Ectodermal cell (in vitro differentiated cells): Measurements from ENCODE around the gene GNAQ.

Experiments
- H3K27ac ChIP-seq: 2 replicates; pipeline ENCODE4 v1.7.0; 2013; ENCODE audit warnings: mild to moderate bottlenecking, low read depth, low read length; ENCODE audit not compliant: insufficient read depth, poor library complexity, severe bottlenecking
- H3K27me3 ChIP-seq: 2 replicates; pipeline ENCODE4 v1.7.0; 2013; ENCODE audit warnings: mild to moderate bottlenecking, low read length; ENCODE audit not compliant: insufficient read depth, control insufficient read depth, poor library complexity, severe bottlenecking
- H3K36me3 ChIP-seq: one replicate; pipeline ENCODE4 v1.7.0; 2013; ENCODE audit warnings: low read length; ENCODE audit not compliant: control insufficient read depth, insufficient read depth
- H3K4me1 ChIP-seq: one replicate; pipeline ENCODE4 v1.7.0; 2013; ENCODE audit warnings: low read length; ENCODE audit not compliant: control insufficient read depth, insufficient read depth
- H3K4me3 ChIP-seq: 2 replicates; pipeline ENCODE4 v1.7.0; 2013; ENCODE audit warnings: low read depth, low read length, control low read depth; ENCODE audit not compliant: insufficient read depth
- H3K9me3 ChIP-seq: 2 replicates; pipeline ENCODE4 v1.7.0; 2013; ENCODE audit warnings: mild to moderate bottlenecking, low read length, moderate library complexity; ENCODE audit not compliant: control insufficient read depth
- WGBS, 2 experiments: methylation state at CpG; one replicate each; pipeline ENCODE4 v1.1.7; 2013; ENCODE audit warnings: missing lambda C conversion rate in 2 of 2; 5-methylcytosine and 5-hydroxymethylcytosine counted together

Gene GNAQ

GRCh38 chr9:77856615-77857014, 175.0 kb downstream of the GNAQ start:
- Histone ChIP-seq H3K4me3 (no peak overlapping the region), H3K27ac (no peak overlapping the region), H3K36me3 (peaks cover 3% of the 10 kb centered on the region), H3K4me1 (no peaks in the 10 kb centered on the region), H3K9me3 (peaks cover 2% of the 10 kb centered on the region), H3K27me3 (no peaks in the 10 kb centered on the region)
- WGBS, 2 experiments: 88 to 100% methylated on average over 1 of the region's 1 CpG

- no peak overlapping the region for H3K4me3 ChIP-seq
- no peaks in the 10 kb centered on the region for H3K27me3 ChIP-seq
- H3K36me3 ChIP-seq: no peaks in the 10 kb centered on the region
- H3K4me1 ChIP-seq: no peaks in the 10 kb centered on the region
- peaks cover 2% of the 10 kb centered on the region for H3K9me3 ChIP-seq
- WGBS, 2 experiments: 100% methylated on average over 1 of the region's 1 CpG
- H3K27ac ChIP-seq: no peak overlapping the region
These were observed 176.7 kb downstream of the GNAQ start for GRCh38 chr9:77854916-77855311.

GRCh38 chr9:77854258-77854915, 177.2 kb downstream of the GNAQ start:
- Histone ChIP-seq H3K36me3 (no peaks in the 10 kb centered on the region), H3K27ac (no peak overlapping the region), H3K9me3 (peaks cover 2% of the 10 kb centered on the region), H3K4me1 (no peaks in the 10 kb centered on the region), H3K4me3 (no peak overlapping the region), H3K27me3 (no peaks in the 10 kb centered on the region)
- WGBS, 2 experiments: 94 to 95% methylated on average over 4 of the region's 4 CpGs

GRCh38 chr9:77853716-77854115, 177.9 kb downstream of the GNAQ start:
- WGBS, 2 experiments: 85 to 100% methylated on average over 1 to 3 of the region's 3 CpGs

GRCh38 chr9:77851882-77852595, 179.6 kb downstream of the GNAQ start:
- no peak overlapping the region for H3K27ac ChIP-seq
- H3K4me3 ChIP-seq: no peak overlapping the region
- WGBS, 2 experiments: 91 to 92% methylated on average over 3 of the region's 3 CpGs
- no peaks in the 10 kb centered on the region for H3K4me1 ChIP-seq
- no peaks in the 10 kb centered on the region for H3K9me3 ChIP-seq
- H3K36me3 ChIP-seq: no peaks in the 10 kb centered on the region
- H3K27me3 ChIP-seq: no peaks in the 10 kb centered on the region

More at GRCh38 chr9:77853716-77854115, 177.9 kb downstream of the GNAQ start:
- Histone ChIP-seq H3K27ac (no peak overlapping the region), H3K4me1 (no peaks in the 10 kb centered on the region), H3K36me3 (no peaks in the 10 kb centered on the region), H3K27me3 (no peaks in the 10 kb centered on the region), H3K4me3 (no peak overlapping the region), H3K9me3 (peaks cover 2% of the 10 kb centered on the region)

- no peaks in the 10 kb centered on the region for H3K27me3 ChIP-seq
- 85% methylated on average over 6 of the region's 6 CpGs for WGBS, 2 experiments
- no peak overlapping the region for H3K27ac ChIP-seq
- no peaks in the 10 kb centered on the region for H3K36me3 ChIP-seq
- no peaks in the 10 kb centered on the region for H3K9me3 ChIP-seq
- no peaks in the 10 kb centered on the region for H3K4me1 ChIP-seq
- H3K4me3 ChIP-seq: no peak overlapping the region
These were observed 182.7 kb downstream of the GNAQ start for GRCh38 chr9:77848897-77849296.

GRCh38 chr9:77848404-77848803, 183.2 kb downstream of the GNAQ start:
- no peak overlapping the region for H3K27ac ChIP-seq
- no peaks in the 10 kb centered on the region for H3K9me3 ChIP-seq
- H3K27me3 ChIP-seq: no peaks in the 10 kb centered on the region
- H3K4me1 ChIP-seq: no peaks in the 10 kb centered on the region
- WGBS, 2 experiments: 97 to 100% methylated on average over 2 of the region's 2 CpGs
- no peak overlapping the region for H3K4me3 ChIP-seq
- no peaks in the 10 kb centered on the region for H3K36me3 ChIP-seq

- Histone ChIP-seq H3K4me3 (no peak overlapping the region), H3K27ac (no peak overlapping the region), H3K27me3 (no peaks in the 10 kb centered on the region), H3K9me3 (no peaks in the 10 kb centered on the region), H3K4me1 (no peaks in the 10 kb centered on the region), H3K36me3 (no peaks in the 10 kb centered on the region)
- 90 to 92% methylated on average over 2 of the region's 2 CpGs for WGBS, 2 experiments
These were observed 184.0 kb downstream of the GNAQ start for GRCh38 chr9:77847626-77848025.

- Histone ChIP-seq H3K4me1 (no peaks in the 10 kb centered on the region), H3K4me3 (no peak overlapping the region), H3K27me3 (no peaks in the 10 kb centered on the region), H3K36me3 (no peaks in the 10 kb centered on the region), H3K9me3 (no peaks in the 10 kb centered on the region), H3K27ac (no peak overlapping the region)
- 93 to 96% methylated on average over 8 of the region's 8 CpGs for WGBS, 2 experiments
These were observed 184.5 kb downstream of the GNAQ start for GRCh38 chr9:77847059-77847499.

GRCh38 chr9:77844415-77844814, 187.2 kb downstream of the GNAQ start:
- Histone ChIP-seq H3K27me3 (no peaks in the 10 kb centered on the region), H3K27ac (no peak overlapping the region), H3K4me1 (no peaks in the 10 kb centered on the region), H3K9me3 (no peaks in the 10 kb centered on the region), H3K36me3 (no peaks in the 10 kb centered on the region), H3K4me3 (no peak overlapping the region)
- WGBS, 2 experiments: 91 to 95% methylated on average over 4 of the region's 4 CpGs
